Liver (tissue), 9 donors: ENCODE measurements around the gene AS3MT. TPM values are rescaled to one million over a fixed set of nuclear protein-coding genes. Genes with fewer than 3 reads are reported as not detected.
A peak's percentile ranks its signal among the peaks of the same experiment; 100 is the strongest.

Source experiments
- DNase-seq: peaks from one replicate; pipeline ENCODE4 v3.0.0-alpha.2; 2017; ENCODE audit warnings: low spot score
- H3K27ac ChIP-seq, 2 donors: one replicate each; pipeline ENCODE4 v1.7.0; 2013; ENCODE audit warnings: inconsistent platforms in 2 of 2, low read length in 2 of 2, control low read depth in 1 of 2, low read depth in 1 of 2, mild to moderate bottlenecking in 1 of 2
- H3K27me3 ChIP-seq, 4 donors: one replicate each; pipeline versions ENCODE4 v1.6.1 to v1.7.0; 2013; ENCODE audit warnings: low read length in 3 of 4, inconsistent platforms in 1 of 4, mild to moderate bottlenecking in 1 of 4, moderate library complexity in 1 of 4; ENCODE audit not compliant: control insufficient read depth in 4 of 4, insufficient read depth in 4 of 4
- H3K36me3 ChIP-seq, 4 donors: one replicate each; pipeline versions ENCODE4 v1.6.1 to v1.7.0; 2013; ENCODE audit warnings: low read length in 3 of 4, mild to moderate bottlenecking in 3 of 4, low read depth in 1 of 4, moderate library complexity in 1 of 4; ENCODE audit not compliant: control insufficient read depth in 4 of 4, insufficient read depth in 3 of 4
- H3K4me1 ChIP-seq, 4 donors: one replicate each; pipeline versions ENCODE4 v1.6.1 to v1.7.0; 2013; ENCODE audit warnings: low read length in 3 of 4, mild to moderate bottlenecking in 3 of 4, moderate library complexity in 1 of 4; ENCODE audit not compliant: control insufficient read depth in 4 of 4, insufficient read depth in 4 of 4
- H3K4me3 ChIP-seq, 3 donors: one replicate each; pipeline versions ENCODE4 v1.6.1 to v1.7.0; 2013; ENCODE audit warnings: low read length in 3 of 3, control low read depth in 1 of 3, low read depth in 1 of 3, mild to moderate bottlenecking in 1 of 3
- H3K9ac ChIP-seq, 2 donors: one replicate each; pipeline ENCODE4 v1.7.0; 2013; ENCODE audit warnings: low read length in 2 of 2, mild to moderate bottlenecking in 2 of 2, moderate library complexity in 2 of 2, control low read depth in 1 of 2, low read depth in 1 of 2
- H3K9me3 ChIP-seq, 4 donors: one replicate each; pipeline versions ENCODE4 v1.6.1 to v1.7.0; 2013; ENCODE audit warnings: low read length in 3 of 4; ENCODE audit not compliant: control insufficient read depth in 4 of 4
- EGR1 ChIP-seq, 2 donors: IDR thresholded peaks; 2 replicates each; pipeline ENCODE4 v1.6.1; 2016 to 2018; ENCODE audit warnings: antibody characterized with exemption in 2 of 2, low read depth in 2 of 2
- FOXA1 ChIP-seq: IDR thresholded peaks from 2 replicates; pipeline ENCODE4 v1.6.1; 2016; ENCODE audit warnings: antibody characterized with exemption
- FOXA2 ChIP-seq: IDR thresholded peaks from 2 replicates; pipeline ENCODE4 v1.6.1; 2016; ENCODE audit warnings: antibody characterized with exemption
- HNF4A ChIP-seq, 2 donors: conservative IDR thresholded peaks; 2 replicates each; pipeline ENCODE4 v1.6.1; 2016; ENCODE audit warnings: antibody characterized with exemption in 2 of 2, mild to moderate bottlenecking in 2 of 2
- HNF4G ChIP-seq: IDR thresholded peaks from 2 replicates; pipeline ENCODE4 v1.6.1; 2016; ENCODE audit warnings: antibody characterized with exemption
- JUND ChIP-seq, 2 donors: IDR thresholded peaks; 2 replicates each; pipeline ENCODE4 v1.6.1; 2016; ENCODE audit warnings: antibody characterized with exemption in 2 of 2
- NR2F2 ChIP-seq: IDR thresholded peaks from 2 replicates; pipeline ENCODE4 v1.6.1; 2016; ENCODE audit warnings: antibody characterized with exemption
- RAD21 ChIP-seq, 2 donors: IDR thresholded peaks; 2 replicates each; pipeline ENCODE4 v1.6.1; 2016; ENCODE audit warnings: antibody characterized with exemption in 2 of 2, mild to moderate bottlenecking in 2 of 2
- SP1 ChIP-seq: IDR thresholded peaks from 2 replicates; pipeline ENCODE4 v1.6.1; 2018; ENCODE audit warnings: antibody characterized with exemption, mild to moderate bottlenecking
- TAF1 ChIP-seq: conservative IDR thresholded peaks from 2 replicates; pipeline ENCODE4 v1.6.1; 2016; ENCODE audit warnings: antibody characterized with exemption, mild to moderate bottlenecking
- YY1 ChIP-seq: IDR thresholded peaks from 2 replicates; pipeline ENCODE4 v1.6.1; 2016; ENCODE audit warnings: antibody characterized with exemption, mild to moderate bottlenecking
- WGBS: extraction: QIAGEN DNeasy Blood & Tissue Kit; methylation state at CpG from one replicate; pipeline ENCODE4 v1.1.7; 2013; 5-methylcytosine and 5-hydroxymethylcytosine counted together
- polyA plus RNA-seq, 2 donors: library from polyadenylated mRNA; stranded (reverse) in 1 of 2; unstranded in 1 of 2; fragments of 200-250 nt in 1 of 2; fragments of >200 nt in 1 of 2; fragmentation: Nextera tagmentation in 1 of 2; extraction: Ambion mirVana in 1 of 2; gene quantifications; one replicate each; pipeline versions ENCODE4 v1.2.1 to v1.2.3, GENCODE V29; 2013 to 2015
- total RNA-seq, 2 donors: library from RNA; depleted of rRNA; stranded (reverse); fragments of >200 nt; gene quantifications; one replicate each; pipeline ENCODE4 v1.2.3, GENCODE V29; 2014
- TF ChIP-seq, protein P1 (sequence below): IDR thresholded peaks from 2 replicates; pipeline ENCODE4 v1.6.1; 2016; ENCODE audit warnings: antibody characterized with exemption
- TF ChIP-seq, protein P2 (sequence below): IDR thresholded peaks from 2 replicates; pipeline ENCODE4 v1.6.1; 2016; ENCODE audit warnings: antibody characterized with exemption
- TF ChIP-seq, protein P3 (sequence below): fragments of 150-350 bp; IDR thresholded peaks from 2 replicates; pipeline ENCODE4 v1.5.1; 2017; ENCODE audit warnings: improper control_type of control experiment, low read depth, low read length; ENCODE audit not compliant: missing input control
- TF ChIP-seq, protein P4 (sequence below): IDR thresholded peaks from 2 replicates; pipeline ENCODE4 v1.6.1; 2016; ENCODE audit warnings: antibody characterized with exemption
- TF ChIP-seq, protein P5 (sequence below): IDR thresholded peaks from 2 replicates; pipeline ENCODE4 v1.6.1; 2016; ENCODE audit warnings: antibody characterized with exemption, mild to moderate bottlenecking
- donor health status: healthy.
- donor health status: healthy.
- donor health status: healthy.
- donor health status: healthy.
- donor health status: healthy.

The AS3MT gene
- total and polyA plus RNA-seq, 4 donors, result 13.4 to 38.1 (median 16.2) TPM

DNA sequence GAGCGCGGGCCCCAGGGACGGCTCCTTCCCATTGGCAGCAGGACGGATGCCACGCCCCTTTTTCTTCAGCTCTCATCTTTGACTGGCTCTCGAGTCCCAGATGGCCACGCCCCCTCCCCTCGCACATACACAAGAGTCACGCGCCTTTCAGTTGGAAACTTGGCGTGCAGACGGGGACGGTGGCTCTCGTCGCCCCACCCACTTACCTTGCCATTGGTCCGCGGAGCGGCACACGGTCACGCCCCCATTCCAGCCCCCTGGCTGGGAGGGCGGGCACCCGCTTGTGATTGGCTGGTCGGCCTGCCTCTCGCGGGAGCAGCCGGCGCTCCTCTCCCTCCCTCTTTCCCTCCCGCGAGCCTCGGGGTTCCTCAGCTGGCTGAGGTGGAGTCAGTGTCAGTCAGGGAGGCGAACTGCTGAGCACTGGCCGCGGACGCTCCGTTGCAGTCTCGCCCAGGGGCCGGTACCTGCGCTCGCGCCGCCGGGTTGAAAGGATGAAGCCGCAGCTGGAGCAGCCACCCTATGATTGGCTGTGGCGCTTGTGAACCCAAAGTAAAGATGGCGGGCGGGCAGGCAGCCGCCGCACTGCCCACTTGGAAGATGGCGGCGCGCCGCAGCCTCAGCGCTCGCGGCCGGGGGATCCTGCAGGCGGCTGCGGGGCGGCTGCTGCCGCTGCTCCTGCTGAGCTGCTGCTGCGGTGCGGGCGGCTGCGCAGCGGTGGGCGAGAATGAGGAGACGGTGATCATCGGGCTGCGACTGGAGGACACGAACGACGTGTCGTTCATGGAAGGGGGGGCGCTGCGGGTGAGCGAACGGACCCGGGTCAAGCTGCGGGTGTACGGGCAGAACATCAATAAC, 48.9 kb downstream of the AS3MT start, which contains the start of gene CNNM2:
Gene CNNM2 (plus strand): TSS at position 333 of the 855 bp plus-strand sequence. CDS start 187 bp downstream, at position 520.
- H3K9ac ChIP-seq, result peak within 1 kb of the TSS; percentile 24 to 49
- under 1% methylated on average over 80 of the region's 80 CpGs for WGBS
- H3K4me1 ChIP-seq, result peaks cover 9 to 46% (median 36%) of the 10 kb centered on the region in 4 donors
- H3K27me3 ChIP-seq, result no peaks in the 10 kb centered on the region
- peak within 1 kb of the TSS; percentile 83 to 99 (median 90) for H3K4me3 ChIP-seq
- TF ChIP-seq RAD21 (IDR thresholded peaks at IDR 0.05) (no peak), YY1 (peak; percentile 99), EGR1 (IDR thresholded peaks at IDR 0.05; ENCODE audit: low read depth in 2 of 2) (peak in 1 of 2 donors; percentile 37), SP1 (peak; percentile 96), NR2F2 (no peak), JUND (IDR thresholded peaks at IDR 0.05) (no peak), HNF4G (no peak), TAF1 (no peak), FOXA1 (no peak)
- TF ChIP-seq, protein P1, sequence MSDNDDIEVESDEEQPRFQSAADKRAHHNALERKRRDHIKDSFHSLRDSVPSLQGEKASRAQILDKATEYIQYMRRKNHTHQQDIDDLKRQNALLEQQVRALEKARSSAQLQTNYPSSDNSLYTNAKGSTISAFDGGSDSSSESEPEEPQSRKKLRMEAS, result peak; percentile 85
- TF ChIP-seq, protein P2, sequence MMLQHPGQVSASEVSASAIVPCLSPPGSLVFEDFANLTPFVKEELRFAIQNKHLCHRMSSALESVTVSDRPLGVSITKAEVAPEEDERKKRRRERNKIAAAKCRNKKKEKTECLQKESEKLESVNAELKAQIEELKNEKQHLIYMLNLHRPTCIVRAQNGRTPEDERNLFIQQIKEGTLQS, result no peak
- TF ChIP-seq, protein P3, sequence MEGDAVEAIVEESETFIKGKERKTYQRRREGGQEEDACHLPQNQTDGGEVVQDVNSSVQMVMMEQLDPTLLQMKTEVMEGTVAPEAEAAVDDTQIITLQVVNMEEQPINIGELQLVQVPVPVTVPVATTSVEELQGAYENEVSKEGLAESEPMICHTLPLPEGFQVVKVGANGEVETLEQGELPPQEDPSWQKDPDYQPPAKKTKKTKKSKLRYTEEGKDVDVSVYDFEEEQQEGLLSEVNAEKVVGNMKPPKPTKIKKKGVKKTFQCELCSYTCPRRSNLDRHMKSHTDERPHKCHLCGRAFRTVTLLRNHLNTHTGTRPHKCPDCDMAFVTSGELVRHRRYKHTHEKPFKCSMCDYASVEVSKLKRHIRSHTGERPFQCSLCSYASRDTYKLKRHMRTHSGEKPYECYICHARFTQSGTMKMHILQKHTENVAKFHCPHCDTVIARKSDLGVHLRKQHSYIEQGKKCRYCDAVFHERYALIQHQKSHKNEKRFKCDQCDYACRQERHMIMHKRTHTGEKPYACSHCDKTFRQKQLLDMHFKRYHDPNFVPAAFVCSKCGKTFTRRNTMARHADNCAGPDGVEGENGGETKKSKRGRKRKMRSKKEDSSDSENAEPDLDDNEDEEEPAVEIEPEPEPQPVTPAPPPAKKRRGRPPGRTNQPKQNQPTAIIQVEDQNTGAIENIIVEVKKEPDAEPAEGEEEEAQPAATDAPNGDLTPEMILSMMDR, result no peak
- TF ChIP-seq, protein P4, sequence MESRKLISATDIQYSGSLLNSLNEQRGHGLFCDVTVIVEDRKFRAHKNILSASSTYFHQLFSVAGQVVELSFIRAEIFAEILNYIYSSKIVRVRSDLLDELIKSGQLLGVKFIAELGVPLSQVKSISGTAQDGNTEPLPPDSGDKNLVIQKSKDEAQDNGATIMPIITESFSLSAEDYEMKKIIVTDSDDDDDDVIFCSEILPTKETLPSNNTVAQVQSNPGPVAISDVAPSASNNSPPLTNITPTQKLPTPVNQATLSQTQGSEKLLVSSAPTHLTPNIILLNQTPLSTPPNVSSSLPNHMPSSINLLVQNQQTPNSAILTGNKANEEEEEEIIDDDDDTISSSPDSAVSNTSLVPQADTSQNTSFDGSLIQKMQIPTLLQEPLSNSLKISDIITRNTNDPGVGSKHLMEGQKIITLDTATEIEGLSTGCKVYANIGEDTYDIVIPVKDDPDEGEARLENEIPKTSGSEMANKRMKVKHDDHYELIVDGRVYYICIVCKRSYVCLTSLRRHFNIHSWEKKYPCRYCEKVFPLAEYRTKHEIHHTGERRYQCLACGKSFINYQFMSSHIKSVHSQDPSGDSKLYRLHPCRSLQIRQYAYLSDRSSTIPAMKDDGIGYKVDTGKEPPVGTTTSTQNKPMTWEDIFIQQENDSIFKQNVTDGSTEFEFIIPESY, result peak; percentile 97
- H3K36me3 ChIP-seq, result no peaks in the 10 kb centered on the region
- peak within 1 kb of the TSS; percentile 69 to 87 for H3K27ac ChIP-seq
- no peaks in the 10 kb centered on the region for H3K9me3 ChIP-seq
- DNase-seq, result peak; percentile 99

DNA sequence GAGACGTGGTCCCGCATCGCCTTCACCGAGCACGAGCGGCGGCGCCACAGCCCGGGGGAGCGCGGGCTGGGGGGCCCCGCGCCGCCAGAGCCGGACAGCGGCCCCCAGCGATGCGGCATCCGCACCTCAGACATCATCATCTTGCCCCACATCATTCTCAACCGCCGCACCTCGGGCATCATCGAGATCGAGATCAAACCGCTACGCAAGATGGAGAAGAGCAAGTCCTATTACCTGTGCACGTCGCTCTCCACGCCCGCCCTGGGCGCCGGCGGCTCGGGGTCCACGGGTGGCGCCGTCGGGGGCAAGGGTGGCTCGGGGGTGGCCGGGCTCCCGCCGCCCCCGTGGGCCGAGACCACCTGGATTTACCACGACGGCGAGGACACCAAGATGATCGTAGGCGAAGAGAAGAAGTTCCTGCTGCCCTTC, 49.6 kb downstream of the AS3MT start:
- Histone ChIP-seq H3K4me3 (peak overlapping the region; percentile 83 to 99 (median 90)), H3K27ac (peak overlapping the region; percentile 69 to 87), H3K9me3 (no peaks in the 10 kb centered on the region), H3K9ac (peak overlapping the region in 1 of 2 donors; percentile 49), H3K36me3 (no peaks in the 10 kb centered on the region), H3K4me1 (peaks cover 9 to 52% (median 41%) of the 10 kb centered on the region in 4 donors), H3K27me3 (no peaks in the 10 kb centered on the region)
- under 1% methylated on average over 49 of the region's 49 CpGs for WGBS
- DNase-seq, result no peak
- TF ChIP-seq FOXA1 (no peak), FOXA2 (no peak), JUND (IDR thresholded peaks at IDR 0.05) (no peak), HNF4G (no peak), HNF4A (conservative IDR thresholded peaks at IDR 0.05) (no peak), TAF1 (no peak), SP1 (no peak)
- TF ChIP-seq, protein P2, result no peak
- TF ChIP-seq, protein P1, result no peak
- TF ChIP-seq, protein P3, result no peak
- TF ChIP-seq, protein P5, sequence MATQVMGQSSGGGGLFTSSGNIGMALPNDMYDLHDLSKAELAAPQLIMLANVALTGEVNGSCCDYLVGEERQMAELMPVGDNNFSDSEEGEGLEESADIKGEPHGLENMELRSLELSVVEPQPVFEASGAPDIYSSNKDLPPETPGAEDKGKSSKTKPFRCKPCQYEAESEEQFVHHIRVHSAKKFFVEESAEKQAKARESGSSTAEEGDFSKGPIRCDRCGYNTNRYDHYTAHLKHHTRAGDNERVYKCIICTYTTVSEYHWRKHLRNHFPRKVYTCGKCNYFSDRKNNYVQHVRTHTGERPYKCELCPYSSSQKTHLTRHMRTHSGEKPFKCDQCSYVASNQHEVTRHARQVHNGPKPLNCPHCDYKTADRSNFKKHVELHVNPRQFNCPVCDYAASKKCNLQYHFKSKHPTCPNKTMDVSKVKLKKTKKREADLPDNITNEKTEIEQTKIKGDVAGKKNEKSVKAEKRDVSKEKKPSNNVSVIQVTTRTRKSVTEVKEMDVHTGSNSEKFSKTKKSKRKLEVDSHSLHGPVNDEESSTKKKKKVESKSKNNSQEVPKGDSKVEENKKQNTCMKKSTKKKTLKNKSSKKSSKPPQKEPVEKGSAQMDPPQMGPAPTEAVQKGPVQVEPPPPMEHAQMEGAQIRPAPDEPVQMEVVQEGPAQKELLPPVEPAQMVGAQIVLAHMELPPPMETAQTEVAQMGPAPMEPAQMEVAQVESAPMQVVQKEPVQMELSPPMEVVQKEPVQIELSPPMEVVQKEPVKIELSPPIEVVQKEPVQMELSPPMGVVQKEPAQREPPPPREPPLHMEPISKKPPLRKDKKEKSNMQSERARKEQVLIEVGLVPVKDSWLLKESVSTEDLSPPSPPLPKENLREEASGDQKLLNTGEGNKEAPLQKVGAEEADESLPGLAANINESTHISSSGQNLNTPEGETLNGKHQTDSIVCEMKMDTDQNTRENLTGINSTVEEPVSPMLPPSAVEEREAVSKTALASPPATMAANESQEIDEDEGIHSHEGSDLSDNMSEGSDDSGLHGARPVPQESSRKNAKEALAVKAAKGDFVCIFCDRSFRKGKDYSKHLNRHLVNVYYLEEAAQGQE, result no peak
- TF ChIP-seq, protein P4, result no peak
